ENCODE measurements around the gene ING3.

- TF ChIP-seq EZH2 (IDR thresholded peaks at IDR 0.05; ENCODE audit: low read length) (no peak), CTCF (optimal IDR thresholded peaks at IDR 0.05 in 1 of 3, IDR thresholded peaks at IDR 0.05 in 1 of 3, conservative IDR thresholded peaks at IDR 0.05 in 1 of 3; ENCODE audit: extremely low read depth in 1 of 3, insufficient read depth in 2 of 3, low read length in 3 of 3) (no peak)
These were observed 35.3 kb downstream of the ING3 start for GRCh38 chr7:120985839-120986238.

Data from keratinocyte (primary cell).